ENCODE measurements around the gene MTHFD1L. TPM values are rescaled to one million over a fixed set of nuclear protein-coding genes. Genes with fewer than 3 reads are reported as not detected.

The MTHFD1L gene
- polyA plus RNA-seq, 4 donors = 17.0 to 18.1 (median 17.4) TPM

GRCh38 chr6:151139524-151139923 is 274.0 kb downstream of the MTHFD1L start:
- no peak for DNase-seq (ENCODE audit: low read depth in 4 of 4, low spot score in 2 of 4)

- no peak for DNase-seq (ENCODE audit: low read depth in 4 of 4, low spot score in 2 of 4)
Observed at GRCh38 chr6:151140767-151141166, 275.3 kb downstream of the MTHFD1L start.

DNA sequence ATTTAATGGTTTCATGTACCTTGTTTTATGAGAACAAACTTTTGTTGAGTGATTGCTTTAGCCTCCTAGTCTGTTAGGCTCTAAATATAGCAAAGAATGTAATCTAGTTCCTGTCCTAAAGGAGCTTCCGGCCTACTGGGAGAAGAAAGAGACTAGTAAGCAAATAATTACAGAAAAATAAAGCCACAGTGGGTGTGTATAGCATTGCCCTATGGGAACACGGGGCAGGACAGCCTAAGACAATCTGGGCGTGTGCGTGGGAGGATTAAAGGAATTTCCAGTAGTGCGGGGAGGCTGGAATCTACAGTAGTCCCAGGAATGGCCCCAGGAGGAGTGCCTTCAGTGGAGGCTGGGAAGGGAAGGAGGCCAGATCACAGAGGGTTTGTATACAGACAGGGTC is 276.2 kb downstream of the MTHFD1L start:
- no peak for DNase-seq (ENCODE audit: low read depth in 4 of 4, low spot score in 2 of 4)

DNA sequence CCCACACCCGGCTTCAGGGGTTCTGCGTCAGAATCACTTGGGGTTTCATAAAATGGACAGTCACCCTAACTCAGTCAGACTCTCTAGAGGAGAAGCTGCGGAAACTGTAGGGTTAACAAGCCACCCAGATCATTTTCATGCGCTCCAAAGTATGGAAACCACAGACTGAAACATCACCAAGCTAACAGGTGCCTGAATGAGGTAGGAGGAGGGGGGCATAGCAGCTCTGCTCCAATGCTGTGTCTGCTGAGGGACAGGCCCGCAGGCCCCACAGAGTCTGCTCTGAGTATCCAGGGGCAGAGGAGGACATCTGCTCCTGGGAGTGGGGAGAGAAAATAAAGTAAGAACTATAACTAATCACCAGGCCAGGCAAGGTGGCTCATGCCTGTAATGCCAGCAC is 277.2 kb downstream of the MTHFD1L start:
- DNase-seq (ENCODE audit: low read depth in 4 of 4, low spot score in 2 of 4) = no peak

- no peak for DNase-seq (ENCODE audit: low read depth in 4 of 4, low spot score in 2 of 4)
Observed at GRCh38 chr6:151143337-151143736, 277.8 kb downstream of the MTHFD1L start.

DNA sequence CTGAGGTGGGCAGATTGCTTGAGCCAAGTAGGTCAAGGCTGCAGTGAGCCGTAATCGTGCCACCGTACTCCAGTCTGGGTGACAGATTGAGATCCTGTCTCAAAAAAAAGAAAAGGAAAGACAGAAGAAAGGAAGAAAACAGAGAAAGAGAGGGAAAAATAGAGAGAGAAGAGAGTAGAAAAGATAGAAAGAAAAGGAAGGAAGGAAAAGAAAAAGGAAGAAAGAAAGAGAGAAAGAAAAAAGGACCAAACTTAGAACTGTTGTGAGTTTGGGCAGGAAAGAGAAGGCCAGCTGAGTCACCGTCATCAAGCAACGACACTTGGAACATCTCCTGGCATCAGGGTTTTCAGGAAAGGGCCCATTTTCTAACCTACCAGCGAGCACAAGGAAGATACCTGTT is 278.3 kb downstream of the MTHFD1L start:
- no peak for DNase-seq (ENCODE audit: low read depth in 4 of 4, low spot score in 2 of 4)

DNA sequence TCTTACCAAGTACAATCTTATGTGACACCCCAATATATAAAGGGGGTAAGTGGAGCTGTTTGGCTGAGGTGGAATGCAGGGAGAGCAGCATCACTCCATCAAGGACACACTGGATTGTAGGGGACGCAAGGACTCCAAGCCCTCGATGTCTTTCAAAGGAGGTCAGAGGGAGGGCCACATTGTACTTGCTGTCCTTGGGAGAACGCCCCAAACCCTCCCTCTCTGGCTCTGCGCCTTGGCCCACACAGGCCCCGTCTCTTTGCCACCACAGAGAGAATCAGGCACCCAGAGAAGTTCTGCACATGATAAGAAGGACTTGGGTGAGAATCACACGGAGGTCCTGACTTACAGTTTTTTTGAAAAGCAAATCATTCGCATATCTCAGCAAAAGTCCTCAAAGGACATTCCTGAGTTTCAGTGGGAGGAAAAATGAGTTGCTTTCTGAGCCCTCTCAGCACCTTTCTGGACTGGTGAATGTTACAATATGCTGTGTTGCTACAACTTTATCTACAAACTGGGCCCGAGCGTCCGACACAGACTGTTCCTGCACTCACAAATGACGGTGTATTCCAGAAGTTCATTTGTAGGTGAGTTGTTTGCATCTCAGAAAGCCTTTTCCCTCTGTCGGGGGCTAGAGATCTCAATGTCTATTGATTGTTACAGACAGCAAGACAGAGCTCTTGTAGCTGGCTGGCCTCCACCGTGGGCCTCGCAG is 281.8 kb downstream of the MTHFD1L start:
- DNase-seq (ENCODE audit: low read depth in 4 of 4, low spot score in 2 of 4) = no peak

GRCh38 chr6:151148111-151148510 is 282.6 kb downstream of the MTHFD1L start:
- DNase-seq (ENCODE audit: low read depth in 4 of 4, low spot score in 2 of 4) = no peak

DNA sequence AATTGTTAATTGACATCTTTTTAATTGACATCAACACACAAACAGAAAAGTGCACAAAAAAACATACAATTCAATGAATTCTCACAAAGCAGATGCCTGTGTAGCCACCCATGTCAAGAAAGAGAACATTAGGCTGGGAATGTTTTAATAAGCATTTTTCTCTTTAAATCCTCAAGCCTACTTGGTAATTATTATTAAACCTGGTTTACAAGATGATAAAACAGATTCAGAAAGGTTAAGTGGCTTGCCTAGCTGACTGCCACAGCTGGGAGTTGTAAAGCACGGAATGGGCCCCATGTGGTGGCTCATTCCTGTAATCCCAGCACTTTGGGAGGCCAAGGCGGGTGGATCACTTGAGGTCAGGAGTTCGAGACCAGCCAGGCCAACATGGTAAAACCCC is 284.3 kb downstream of the MTHFD1L start:
- DNase-seq (ENCODE audit: low read depth in 4 of 4, low spot score in 2 of 4) = no peak

Data from left renal cortex interstitium (tissue), 4 donors.